ENCODE results near the gene PTTG1IP. TPM values are rescaled to one million over a fixed set of nuclear protein-coding genes. Genes with fewer than 3 reads are reported as not detected.

Gene PTTG1IP
- total RNA-seq, 2 experiments from 2014 or later: 38.9 to 58.1 TPM

DNA sequence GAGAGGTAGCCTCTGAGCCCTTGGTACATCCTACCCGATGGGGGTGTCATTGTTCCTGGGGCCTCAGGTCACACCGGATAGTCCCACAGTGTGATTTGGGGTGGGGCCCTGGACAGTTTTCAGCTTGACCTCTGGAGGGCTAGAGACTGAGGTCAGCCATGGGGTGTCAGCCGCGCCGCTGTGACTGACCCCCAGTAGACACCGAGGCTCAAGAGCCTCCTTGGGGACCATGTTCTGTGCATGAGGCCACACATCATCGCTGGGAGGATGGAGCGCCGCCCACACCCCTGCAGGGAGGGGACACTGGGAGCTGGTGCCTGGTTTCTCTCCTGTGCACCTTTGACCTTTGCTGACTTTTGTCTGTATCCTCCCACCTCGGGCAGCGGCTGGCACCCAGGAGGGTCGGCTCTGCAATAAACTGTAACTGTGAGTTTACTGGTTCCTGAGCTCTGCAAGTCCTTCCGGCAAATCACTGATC, 24.6 kb upstream of the PTTG1IP start:
- Histone ChIP-seq H3K9me2 (ENCODE audit: insufficient read depth, low read length) (no peaks in the 10 kb centered on the region), H3K4me3 (ENCODE audit: low read depth, low read length, poor library complexity, severe bottlenecking) (no peak overlapping the region), H3K27ac (ENCODE audit: low read depth, low read length, poor library complexity, severe bottlenecking) (no peak overlapping the region), H3K36me3 (ENCODE audit: insufficient read depth, low read length) (no peaks in the 10 kb centered on the region), H4K20me1 (ENCODE audit: insufficient read depth, low read length) (no peaks in the 10 kb centered on the region), H3K4me2 (ENCODE audit: low read length) (no peak overlapping the region), H3K4me1 (ENCODE audit: insufficient read depth, low read length, poor library complexity, severe bottlenecking) (no peaks in the 10 kb centered on the region), H3K79me2 (ENCODE audit: insufficient read depth, low read depth, low read length) (no peaks in the 10 kb centered on the region), H3K9me3 (ENCODE audit: low read length) (no peaks in the 10 kb centered on the region), H2AFZ (ENCODE audit: low read length) (no peak overlapping the region)
- DNase-seq (ENCODE audit: low spot score): no peak
- ChIA-PET POLR2A (interaction anchor here (0.6 kb wide), 1 partner anchor 27 kb away, joined by 3 read pairs; no protein-coding TSS in a partner anchor), CTCF (ENCODE audit: unreplicated experiment) (no interaction called here)
- no peak for TF ChIP-seq EZH2phosphoT487 (IDR thresholded peaks at IDR 0.05; ENCODE audit: borderline replicate concordance, low read depth, low read length)
- TF ChIP-seq, protein P1, sequence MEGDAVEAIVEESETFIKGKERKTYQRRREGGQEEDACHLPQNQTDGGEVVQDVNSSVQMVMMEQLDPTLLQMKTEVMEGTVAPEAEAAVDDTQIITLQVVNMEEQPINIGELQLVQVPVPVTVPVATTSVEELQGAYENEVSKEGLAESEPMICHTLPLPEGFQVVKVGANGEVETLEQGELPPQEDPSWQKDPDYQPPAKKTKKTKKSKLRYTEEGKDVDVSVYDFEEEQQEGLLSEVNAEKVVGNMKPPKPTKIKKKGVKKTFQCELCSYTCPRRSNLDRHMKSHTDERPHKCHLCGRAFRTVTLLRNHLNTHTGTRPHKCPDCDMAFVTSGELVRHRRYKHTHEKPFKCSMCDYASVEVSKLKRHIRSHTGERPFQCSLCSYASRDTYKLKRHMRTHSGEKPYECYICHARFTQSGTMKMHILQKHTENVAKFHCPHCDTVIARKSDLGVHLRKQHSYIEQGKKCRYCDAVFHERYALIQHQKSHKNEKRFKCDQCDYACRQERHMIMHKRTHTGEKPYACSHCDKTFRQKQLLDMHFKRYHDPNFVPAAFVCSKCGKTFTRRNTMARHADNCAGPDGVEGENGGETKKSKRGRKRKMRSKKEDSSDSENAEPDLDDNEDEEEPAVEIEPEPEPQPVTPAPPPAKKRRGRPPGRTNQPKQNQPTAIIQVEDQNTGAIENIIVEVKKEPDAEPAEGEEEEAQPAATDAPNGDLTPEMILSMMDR (conservative IDR thresholded peaks at IDR 0.05; ENCODE audit: low read length): no peak
- BruUV-seq (replicated peaks): no TSS peak
- intact Hi-C loops (cut with micrococcal nuclease; ENCODE audit: unreplicated experiment): no loop called here

- H3K79me2 ChIP-seq (ENCODE audit: insufficient read depth, low read depth, low read length): no peaks in the 10 kb centered on the region
- no peaks in the 10 kb centered on the region for H3K9me2 ChIP-seq (ENCODE audit: insufficient read depth, low read length)
- no peaks in the 10 kb centered on the region for H3K36me3 ChIP-seq (ENCODE audit: insufficient read depth, low read length)
- intact Hi-C loops (cut with micrococcal nuclease; ENCODE audit: unreplicated experiment): no loop called here
- POLR2A ChIA-PET: interaction anchor here (0.6 kb wide), 1 partner anchor 27 kb away, joined by 3 read pairs; no protein-coding TSS in a partner anchor
- H3K4me1 ChIP-seq (ENCODE audit: insufficient read depth, low read length, poor library complexity, severe bottlenecking): no peaks in the 10 kb centered on the region
- no TSS peak for BruUV-seq (replicated peaks)
- no peaks in the 10 kb centered on the region for H4K20me1 ChIP-seq (ENCODE audit: insufficient read depth, low read length)
- CTCF ChIA-PET (ENCODE audit: unreplicated experiment): no interaction called here
- H3K4me2 ChIP-seq (ENCODE audit: low read length): no peak overlapping the region
- H3K9me3 ChIP-seq (ENCODE audit: low read length): no peaks in the 10 kb centered on the region
- H2AFZ ChIP-seq (ENCODE audit: low read length): no peak overlapping the region
- H3K4me3 ChIP-seq (ENCODE audit: low read depth, low read length, poor library complexity, severe bottlenecking): no peak overlapping the region
- H3K27ac ChIP-seq (ENCODE audit: low read depth, low read length, poor library complexity, severe bottlenecking): no peak overlapping the region
- TF ChIP-seq, protein P1 (conservative IDR thresholded peaks at IDR 0.05; ENCODE audit: low read length): no peak
- TF ChIP-seq EZH2phosphoT487 (IDR thresholded peaks at IDR 0.05; ENCODE audit: borderline replicate concordance, low read depth, low read length): no peak
- no peak for DNase-seq (ENCODE audit: low spot score)
Measured at GRCh38 chr21:44897326-44898010, 24.0 kb upstream of the PTTG1IP start.

GRCh38 chr21:44896561-44897286, 23.2 kb upstream of the PTTG1IP start:
- intact Hi-C loops (cut with micrococcal nuclease; ENCODE audit: unreplicated experiment): no loop called here
- H3K9me2 ChIP-seq (ENCODE audit: insufficient read depth, low read length): no peaks in the 10 kb centered on the region
- H2AFZ ChIP-seq (ENCODE audit: low read length): no peak overlapping the region
- H3K9me3 ChIP-seq (ENCODE audit: low read length): no peaks in the 10 kb centered on the region
- DNase-seq (ENCODE audit: low spot score): no peak
- TF ChIP-seq, protein P1 (conservative IDR thresholded peaks at IDR 0.05; ENCODE audit: low read length): no peak
- no peak for TF ChIP-seq EZH2phosphoT487 (IDR thresholded peaks at IDR 0.05; ENCODE audit: borderline replicate concordance, low read depth, low read length)
- no peak overlapping the region for H3K4me3 ChIP-seq (ENCODE audit: low read depth, low read length, poor library complexity, severe bottlenecking)
- ChIA-PET POLR2A (no interaction called here), CTCF (ENCODE audit: unreplicated experiment) (no interaction called here)
- H4K20me1 ChIP-seq (ENCODE audit: insufficient read depth, low read length): no peaks in the 10 kb centered on the region
- no peak overlapping the region for H3K27ac ChIP-seq (ENCODE audit: low read depth, low read length, poor library complexity, severe bottlenecking)
- H3K4me2 ChIP-seq (ENCODE audit: low read length): no peak overlapping the region
- no TSS peak for BruUV-seq (replicated peaks)
- H3K4me1 ChIP-seq (ENCODE audit: insufficient read depth, low read length, poor library complexity, severe bottlenecking): no peaks in the 10 kb centered on the region
- H3K79me2 ChIP-seq (ENCODE audit: insufficient read depth, low read depth, low read length): no peaks in the 10 kb centered on the region
- H3K36me3 ChIP-seq (ENCODE audit: insufficient read depth, low read length): no peaks in the 10 kb centered on the region

Data from OCI-LY7 (cell line).